PC-3 (cell line): ENCODE results near the gene ZEB1.

Experiments
- EZH2 ChIP-seq: fragments of 300-600 bp; sonication (generic); IDR thresholded peaks from one replicate; pipeline ENCODE4 v1.6.1; 2017; ENCODE audit warnings: antibody characterized with exemption, mild to moderate bottlenecking, low read length; ENCODE audit not compliant: unreplicated experiment
- EZH2phosphoT487 ChIP-seq: fragments of 300-600 bp; sonication (generic); IDR thresholded peaks from 2 replicates; pipeline ENCODE4 v1.6.1; 2018; ENCODE audit warnings: mild to moderate bottlenecking, antibody characterized with exemption, low read length, borderline replicate concordance
- TF ChIP-seq, protein P1 (sequence below): fragments of 300-600 bp; sonication (generic); conservative IDR thresholded peaks from 2 replicates; pipeline ENCODE4 v1.5.1; 2017; ENCODE audit warnings: antibody characterized with exemption, low read depth, mild to moderate bottlenecking, low read length

DNA sequence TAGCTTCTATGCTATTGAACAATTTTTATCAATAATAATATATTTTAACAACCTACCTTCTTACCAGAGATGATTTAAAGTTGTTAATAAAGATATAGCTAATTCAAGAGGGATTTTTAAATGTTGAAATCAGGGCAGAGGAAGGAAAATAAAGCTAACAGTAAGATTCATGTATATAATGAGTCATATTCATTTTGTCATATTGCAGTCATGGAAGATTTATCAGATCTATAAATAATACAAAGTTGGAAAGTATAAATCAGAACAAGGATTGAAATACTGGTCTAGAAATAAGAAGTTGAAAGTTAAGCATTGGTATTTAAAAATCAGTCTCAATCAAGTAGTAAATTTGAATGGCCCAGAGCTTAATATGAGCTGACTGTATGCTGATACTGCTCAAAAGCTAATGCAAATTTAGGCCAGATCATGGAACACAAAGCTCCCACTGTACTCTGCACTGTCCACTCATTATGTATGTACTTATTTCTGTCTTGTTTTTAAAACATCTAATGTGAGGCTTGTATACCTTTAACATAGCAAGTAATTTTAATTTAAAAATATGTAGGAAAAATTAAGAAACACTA, 196.9 kb downstream of the ZEB1 start:
- TF ChIP-seq, protein P1, sequence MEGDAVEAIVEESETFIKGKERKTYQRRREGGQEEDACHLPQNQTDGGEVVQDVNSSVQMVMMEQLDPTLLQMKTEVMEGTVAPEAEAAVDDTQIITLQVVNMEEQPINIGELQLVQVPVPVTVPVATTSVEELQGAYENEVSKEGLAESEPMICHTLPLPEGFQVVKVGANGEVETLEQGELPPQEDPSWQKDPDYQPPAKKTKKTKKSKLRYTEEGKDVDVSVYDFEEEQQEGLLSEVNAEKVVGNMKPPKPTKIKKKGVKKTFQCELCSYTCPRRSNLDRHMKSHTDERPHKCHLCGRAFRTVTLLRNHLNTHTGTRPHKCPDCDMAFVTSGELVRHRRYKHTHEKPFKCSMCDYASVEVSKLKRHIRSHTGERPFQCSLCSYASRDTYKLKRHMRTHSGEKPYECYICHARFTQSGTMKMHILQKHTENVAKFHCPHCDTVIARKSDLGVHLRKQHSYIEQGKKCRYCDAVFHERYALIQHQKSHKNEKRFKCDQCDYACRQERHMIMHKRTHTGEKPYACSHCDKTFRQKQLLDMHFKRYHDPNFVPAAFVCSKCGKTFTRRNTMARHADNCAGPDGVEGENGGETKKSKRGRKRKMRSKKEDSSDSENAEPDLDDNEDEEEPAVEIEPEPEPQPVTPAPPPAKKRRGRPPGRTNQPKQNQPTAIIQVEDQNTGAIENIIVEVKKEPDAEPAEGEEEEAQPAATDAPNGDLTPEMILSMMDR = no peak
- TF ChIP-seq EZH2phosphoT487 = no peak
- TF ChIP-seq EZH2 = no peak
